ENCODE data around the gene AMTN.

AMTN gene

GRCh38 chr4:70570796-70571195, 52.4 kb downstream of the AMTN start:
- no peak for DNase-seq

GRCh38 chr4:70571772-70572171, 53.4 kb downstream of the AMTN start:
- no peak for DNase-seq

- DNase-seq, result no peak
Measured at GRCh38 chr4:70575964-70576363, 57.6 kb downstream of the AMTN start.

- DNase-seq, result no peak
Measured at GRCh38 chr4:70577220-70577927, 59.0 kb downstream of the AMTN start.

DNA sequence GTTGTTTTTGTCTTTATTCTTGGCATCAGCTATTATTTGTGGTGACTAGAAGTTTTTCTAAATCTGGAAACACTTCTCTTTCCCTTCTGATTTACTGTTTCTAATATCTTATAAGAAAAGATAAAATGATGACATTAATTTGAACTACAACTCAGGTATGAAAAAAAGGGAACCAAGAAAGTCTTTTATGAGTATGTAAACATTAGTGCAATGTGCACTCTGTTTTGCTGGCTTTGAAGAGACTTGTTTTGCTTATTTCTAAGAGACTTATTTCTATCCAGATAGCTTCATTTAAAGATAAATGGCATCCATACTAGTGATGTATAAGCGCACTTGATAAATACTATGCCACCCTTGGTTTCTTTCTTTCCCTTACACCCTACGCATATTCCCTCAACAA, 63.6 kb downstream of the AMTN start:
- DNase-seq, result no peak
